Tibial nerve (tissue), 4 donors: ENCODE data around the gene VTCN1. TPM values are rescaled to one million over a fixed set of nuclear protein-coding genes. Genes with fewer than 3 reads are reported as not detected.
"Not testable (repeated sequence)": the region's sequence is repeated elsewhere in the genome, so short reads cannot be mapped to it uniquely, and the experiment has no call there.

ENCODE experiments used
- DNase-seq, 2 donors: peaks; one replicate each; pipeline ENCODE4 v3.0.0-alpha.2; 2019; ENCODE audit warnings: low spot score in 2 of 2
- H3K27ac ChIP-seq, 4 donors: fragments of 200-600 bp; sonication (generic) in 3 of 4; one replicate each; pipeline ENCODE4 v1.5.1; 2017 to 2019; ENCODE audit warnings: mild to moderate bottlenecking in 1 of 4
- H3K27me3 ChIP-seq, 2 donors: fragments of 200-600 bp; sonication (generic) in 1 of 2; one replicate each; pipeline versions ENCODE4 v1.5.1 to v1.6.0; 2017 to 2019
- H3K36me3 ChIP-seq, 3 donors: fragments of 200-600 bp; sonication (generic); one replicate each; pipeline ENCODE4 v1.5.1; 2018 to 2019
- H3K4me1 ChIP-seq, 4 donors: fragments of 200-600 bp; sonication (generic) in 3 of 4; one replicate each; pipeline ENCODE4 v1.5.1; 2017 to 2019
- H3K4me3 ChIP-seq, 4 donors: fragments of 200-600 bp; sonication (generic) in 3 of 4; one replicate each; pipeline ENCODE4 v1.5.1; 2017 to 2019; ENCODE audit warnings: mild to moderate bottlenecking in 1 of 4, moderate library complexity in 1 of 4
- H3K9me3 ChIP-seq, 4 donors: fragments of 200-600 bp; sonication (generic) in 3 of 4; one replicate each; pipeline ENCODE4 v1.5.1; 2017 to 2019
- EP300 ChIP-seq, 2 donors: sonication (generic); formaldehyde crosslinking; IDR thresholded peaks; one replicate each; pipeline ENCODE4 v1.6.1; 2017; ENCODE audit warnings: antibody characterized with exemption in 2 of 2, mild to moderate bottlenecking in 1 of 2
- POLR2A ChIP-seq, 2 donors: fragments of 450-650 bp; IDR thresholded peaks; one replicate each; pipeline ENCODE4 v1.6.1; 2017; ENCODE audit warnings: antibody characterized with exemption in 2 of 2, mild to moderate bottlenecking in 2 of 2, moderate library complexity in 2 of 2
- WGBS, 2 donors: methylation state at CpG; one replicate each; pipeline ENCODE4 v1.1.5; 2018; 5-methylcytosine and 5-hydroxymethylcytosine counted together
- total RNA-seq, 4 donors: library from RNA; depleted of rRNA; stranded (reverse); fragments of >200 nt; gene quantifications; one replicate each; pipeline ENCODE4 v1.1.0, GENCODE V29; 2016
- TF ChIP-seq, protein P1 (sequence below), 5 experiments: fragments of 200-600 bp in 3 of 5; fragments of 450-650 bp in 2 of 5; sonication (generic) in 3 of 5; IDR thresholded peaks; one replicate each; pipeline ENCODE4 v1.5.1; 2016 to 2019; ENCODE audit warnings: antibody characterized with exemption in 5 of 5, mild to moderate bottlenecking in 3 of 5, moderate library complexity in 2 of 5

The VTCN1 gene
- total RNA-seq, 4 donors from 2014 or later = not detected

DNA sequence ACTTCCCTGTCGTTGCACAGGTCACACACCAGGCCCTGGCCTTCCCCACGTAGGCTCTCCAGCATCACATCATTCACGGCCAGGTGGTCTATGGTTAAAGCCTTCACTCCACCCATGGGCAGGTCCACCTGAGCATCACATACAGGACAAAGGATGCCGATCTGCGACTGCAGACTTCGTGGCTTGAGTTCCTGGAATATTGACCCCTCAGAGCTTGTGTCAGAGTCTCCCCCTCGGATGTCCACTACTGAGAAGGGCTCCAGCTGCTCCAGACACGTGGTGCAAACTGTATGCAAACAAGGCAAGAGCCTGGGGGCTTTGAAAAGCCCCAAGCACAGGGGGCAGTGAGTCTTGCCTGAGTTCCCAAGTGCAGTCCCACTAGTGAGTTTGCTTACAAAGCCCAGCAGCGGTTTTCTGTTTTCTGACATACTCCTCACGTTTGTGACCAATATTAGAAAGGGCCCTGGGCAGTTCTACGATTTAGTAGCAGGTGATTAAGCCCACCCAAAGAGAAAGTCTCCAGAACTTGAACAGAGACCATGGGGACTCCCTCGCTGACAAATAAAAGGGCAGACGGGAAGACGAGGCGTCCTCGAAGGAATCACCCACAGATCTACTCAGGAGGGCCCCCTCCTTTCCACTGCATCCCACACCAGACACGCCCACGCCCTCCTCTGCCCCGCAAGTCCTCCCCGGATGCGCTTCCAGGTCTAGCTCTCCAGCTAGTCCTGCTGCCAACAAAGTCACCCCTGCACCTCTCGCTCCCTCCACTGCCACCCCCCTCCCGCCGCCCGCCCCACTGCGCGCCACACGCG, 89.7 kb downstream of the VTCN1 start:
- DNase-seq = no peak
- H3K9me3 ChIP-seq = no peaks in the 10 kb centered on the region
- 15 to 16% methylated on average over 22 to 23 of the region's 29 CpGs for WGBS, 2 donors
- H3K4me1 ChIP-seq = peaks cover 0 to 16% (median 6%) of the 10 kb centered on the region in 4 donors
- peak overlapping the region; percentile 60 to 78 (median 70) for H3K4me3 ChIP-seq
- no peak for TF ChIP-seq EP300 (IDR thresholded peaks at IDR 0.05)
- TF ChIP-seq, protein P1, sequence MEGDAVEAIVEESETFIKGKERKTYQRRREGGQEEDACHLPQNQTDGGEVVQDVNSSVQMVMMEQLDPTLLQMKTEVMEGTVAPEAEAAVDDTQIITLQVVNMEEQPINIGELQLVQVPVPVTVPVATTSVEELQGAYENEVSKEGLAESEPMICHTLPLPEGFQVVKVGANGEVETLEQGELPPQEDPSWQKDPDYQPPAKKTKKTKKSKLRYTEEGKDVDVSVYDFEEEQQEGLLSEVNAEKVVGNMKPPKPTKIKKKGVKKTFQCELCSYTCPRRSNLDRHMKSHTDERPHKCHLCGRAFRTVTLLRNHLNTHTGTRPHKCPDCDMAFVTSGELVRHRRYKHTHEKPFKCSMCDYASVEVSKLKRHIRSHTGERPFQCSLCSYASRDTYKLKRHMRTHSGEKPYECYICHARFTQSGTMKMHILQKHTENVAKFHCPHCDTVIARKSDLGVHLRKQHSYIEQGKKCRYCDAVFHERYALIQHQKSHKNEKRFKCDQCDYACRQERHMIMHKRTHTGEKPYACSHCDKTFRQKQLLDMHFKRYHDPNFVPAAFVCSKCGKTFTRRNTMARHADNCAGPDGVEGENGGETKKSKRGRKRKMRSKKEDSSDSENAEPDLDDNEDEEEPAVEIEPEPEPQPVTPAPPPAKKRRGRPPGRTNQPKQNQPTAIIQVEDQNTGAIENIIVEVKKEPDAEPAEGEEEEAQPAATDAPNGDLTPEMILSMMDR (IDR thresholded peaks at IDR 0.05) = no peak
- H3K27ac ChIP-seq = peak overlapping the region; percentile 76 to 91 (median 83)
- peaks cover 0 to 10% (median 0%) of the 10 kb centered on the region in 3 donors for H3K36me3 ChIP-seq
- no peaks in the 10 kb centered on the region for H3K27me3 ChIP-seq

DNA sequence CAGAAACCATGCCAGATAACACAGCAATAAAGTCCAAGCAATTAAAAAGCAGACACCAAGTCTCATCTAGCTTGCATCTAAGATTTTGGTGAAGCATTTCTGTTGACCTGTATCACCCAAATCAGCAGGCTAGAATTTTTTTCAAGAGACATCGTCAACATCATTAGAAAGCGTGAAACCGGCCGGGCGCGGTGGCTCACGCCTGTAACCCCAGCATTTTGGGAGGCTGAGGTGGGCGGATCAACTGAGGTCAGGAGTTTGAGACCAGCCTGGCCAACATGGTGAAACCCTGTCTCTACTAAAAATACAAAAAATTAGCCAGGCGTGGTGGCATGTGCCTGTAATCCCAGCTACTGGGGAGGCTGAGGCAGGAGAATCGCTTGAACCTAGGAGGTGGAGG, 91.6 kb downstream of the VTCN1 start:
- H3K9me3 ChIP-seq, H3K4me3 ChIP-seq, H3K27me3 ChIP-seq, DNase-seq, H3K27ac ChIP-seq: not testable (repeated sequence)
- 96 to 97% methylated on average over 10 of the region's 10 CpGs for WGBS, 2 donors
- H3K4me1 ChIP-seq = peaks cover 0 to 16% (median 6%) of the 10 kb centered on the region in 4 donors
- H3K36me3 ChIP-seq = peaks cover 0 to 23% (median 0%) of the 10 kb centered on the region in 3 donors

DNA sequence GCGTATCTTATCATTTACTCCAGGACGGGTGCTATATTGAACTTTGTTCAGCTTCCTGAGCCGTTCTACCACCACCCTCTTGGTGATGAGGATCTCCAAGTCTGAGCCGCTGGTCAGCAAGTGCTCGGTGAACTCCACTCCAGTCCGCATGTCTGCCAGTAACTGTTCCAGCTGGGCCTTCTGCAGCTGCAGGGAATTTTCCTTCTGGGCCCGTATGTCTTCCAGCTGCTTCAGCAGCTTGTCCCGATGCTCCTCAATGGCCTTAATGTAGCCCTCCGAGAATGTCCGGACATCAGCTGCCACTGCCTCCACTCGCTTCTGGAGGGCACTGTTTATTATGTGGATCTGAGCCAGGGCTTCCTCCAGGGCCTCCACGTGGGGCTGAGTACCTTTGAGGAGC, 92.6 kb downstream of the VTCN1 start:
- WGBS, 2 donors = 83 to 89% methylated on average over 12 of the region's 12 CpGs
- Histone ChIP-seq H3K4me3 (no peak overlapping the region), H3K27me3 (no peaks in the 10 kb centered on the region), H3K36me3 (peaks cover 0 to 33% (median 0%) of the 10 kb centered on the region in 3 donors), H3K4me1 (peaks cover 0 to 16% (median 6%) of the 10 kb centered on the region in 4 donors), H3K27ac (no peak overlapping the region), H3K9me3 (no peaks in the 10 kb centered on the region)
- no peak for TF ChIP-seq EP300 (IDR thresholded peaks at IDR 0.05)
- TF ChIP-seq, protein P1 (IDR thresholded peaks at IDR 0.05) = no peak
- no peak for TF ChIP-seq POLR2A (IDR thresholded peaks at IDR 0.05)
- no peak for DNase-seq

DNA sequence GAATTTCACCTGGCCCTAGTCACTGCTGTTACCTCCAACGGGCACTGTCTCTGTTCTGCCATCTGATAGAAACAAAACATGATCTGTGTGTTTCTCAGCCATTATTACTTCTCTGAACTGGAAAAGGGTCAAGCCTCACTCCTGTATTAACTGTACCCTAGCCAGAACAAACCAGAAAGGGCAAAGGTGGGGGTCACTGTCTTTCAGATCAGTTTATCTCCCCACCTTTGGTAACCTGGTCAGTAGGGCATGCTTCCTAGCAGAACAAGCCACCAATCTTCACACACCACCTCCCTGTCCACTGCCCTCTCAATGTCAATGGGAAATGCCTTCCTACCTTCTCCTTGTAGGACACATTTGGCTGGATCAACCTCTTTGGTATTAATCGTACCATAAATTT, 93.0 kb downstream of the VTCN1 start:
- Histone ChIP-seq H3K4me1 (peaks cover 0 to 16% (median 6%) of the 10 kb centered on the region in 4 donors), H3K36me3 (peaks cover 0 to 37% (median 0%) of the 10 kb centered on the region in 3 donors), H3K4me3 (no peak overlapping the region), H3K9me3 (no peaks in the 10 kb centered on the region), H3K27ac (no peak overlapping the region), H3K27me3 (no peaks in the 10 kb centered on the region)
- 88 to 89% methylated on average over 2 of the region's 2 CpGs for WGBS, 2 donors
- DNase-seq = no peak
- TF ChIP-seq, protein P1 (IDR thresholded peaks at IDR 0.05) = no peak
- no peak for TF ChIP-seq POLR2A (IDR thresholded peaks at IDR 0.05)
- no peak for TF ChIP-seq EP300 (IDR thresholded peaks at IDR 0.05)

DNA sequence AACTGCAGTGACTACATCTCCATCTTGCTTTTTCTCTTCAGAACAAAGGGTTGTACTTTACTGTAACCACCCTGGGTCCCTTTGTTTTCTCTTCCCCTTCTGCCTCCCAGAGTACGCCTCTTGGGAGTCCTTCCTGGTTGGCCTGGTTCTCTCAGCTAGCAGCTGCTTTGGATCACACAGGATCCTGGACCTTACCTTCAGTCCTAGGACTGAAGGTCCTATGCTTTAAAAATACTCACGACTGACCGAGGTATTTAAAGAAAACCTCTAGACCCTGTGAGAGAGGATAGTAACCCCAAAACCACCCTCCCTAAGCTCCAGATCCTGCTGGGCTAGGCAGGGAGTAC, 94.0 kb downstream of the VTCN1 start:
- WGBS, 2 donors = 81 to 93% methylated on average over 3 of the region's 3 CpGs
- DNase-seq = no peak

More for the DNA sequence above, 94.0 kb downstream of the VTCN1 start:
- Histone ChIP-seq H3K4me1 (peaks cover 0 to 10% (median 4%) of the 10 kb centered on the region in 4 donors), H3K4me3 (no peak overlapping the region), H3K9me3 (no peaks in the 10 kb centered on the region), H3K36me3 (peaks cover 0 to 46% (median 0%) of the 10 kb centered on the region in 3 donors), H3K27ac (no peak overlapping the region), H3K27me3 (no peaks in the 10 kb centered on the region)
- TF ChIP-seq, protein P1 (IDR thresholded peaks at IDR 0.05) = no peak
- no peak for TF ChIP-seq POLR2A (IDR thresholded peaks at IDR 0.05)
